HCT116 (cell line): ENCODE measurements around the gene ACBD6.

Experiments
- CTCF ChIP-seq, 3 experiments: fragments of 200-600 bp in 1 of 3; sonication (generic) in 1 of 3; IDR thresholded peaks in 2 of 3; conservative IDR thresholded peaks in 1 of 3; 2 replicates each; pipeline ENCODE4 v1.5.1; 2012 to 2017; ENCODE audit warnings: low read depth in 2 of 3, low read length in 2 of 3, antibody characterized with exemption in 1 of 3, borderline replicate concordance in 1 of 3, control low read depth in 1 of 3, mild to moderate bottlenecking in 1 of 3, mixed read lengths in 1 of 3, mixed run types in 1 of 3, moderate library complexity in 1 of 3; ENCODE audit not compliant: insufficient read depth in 1 of 3
- EZH2 ChIP-seq: fragments of 200-600 bp; sonication (generic); IDR thresholded peaks from 2 replicates; pipeline ENCODE4 v1.6.1; 2017; ENCODE audit warnings: antibody characterized with exemption, mixed run types
- EZH2phosphoT487 ChIP-seq: fragments of 200-600 bp; IDR thresholded peaks from 2 replicates; pipeline ENCODE4 v1.6.1; 2018; ENCODE audit warnings: antibody characterized with exemption, borderline replicate concordance
- FOSL1 ChIP-seq: IDR thresholded peaks from 2 replicates; pipeline ENCODE4 v1.6.1; 2012; ENCODE audit warnings: low read depth
- ZBTB33 ChIP-seq: IDR thresholded peaks from 2 replicates; pipeline ENCODE4 v1.6.1; 2011; ENCODE audit warnings: mild to moderate bottlenecking, low read length, moderate library complexity; ENCODE audit not compliant: insufficient replicate concordance; ENCODE audit errors: extremely low read depth

GRCh38 chr1:180248731-180249681 is 253.4 kb downstream of the ACBD6 start:
- TF ChIP-seq FOSL1 (no peak), EZH2phosphoT487 (no peak), CTCF (IDR thresholded peaks at IDR 0.05 in 2 of 3, conservative IDR thresholded peaks at IDR 0.05 in 1 of 3; ENCODE audit: borderline replicate concordance in 1 of 3, insufficient read depth in 1 of 3, low read depth in 2 of 3, low read length in 2 of 3) (peak; percentile 14 to 44 (median 35); a peak in 4 of 6 replicates), EZH2 (no peak), ZBTB33 (no peak)
